ENCODE data around the gene SLC45A3.

GRCh38 chr1:205714906-205715246, 34.6 kb upstream of the SLC45A3 start:
- TF ChIP-seq SIN3A (IDR thresholded peaks at IDR 0.05; ENCODE audit: borderline replicate concordance, insufficient read depth, low read length) (no peak), POLR2AphosphoS5 (IDR thresholded peaks at IDR 0.05; ENCODE audit: low read depth, low read length) (no peak; the same call in 1 of the 2 replicates), TAF1 (IDR thresholded peaks at IDR 0.05; ENCODE audit: borderline replicate concordance, insufficient read depth, low read length) (no peak), FOXP2 (optimal IDR thresholded peaks at IDR 0.05; ENCODE audit: borderline replicate concordance, extremely low read depth, extremely low read length, insufficient read depth) (no peak)
- TF ChIP-seq, protein P1, sequence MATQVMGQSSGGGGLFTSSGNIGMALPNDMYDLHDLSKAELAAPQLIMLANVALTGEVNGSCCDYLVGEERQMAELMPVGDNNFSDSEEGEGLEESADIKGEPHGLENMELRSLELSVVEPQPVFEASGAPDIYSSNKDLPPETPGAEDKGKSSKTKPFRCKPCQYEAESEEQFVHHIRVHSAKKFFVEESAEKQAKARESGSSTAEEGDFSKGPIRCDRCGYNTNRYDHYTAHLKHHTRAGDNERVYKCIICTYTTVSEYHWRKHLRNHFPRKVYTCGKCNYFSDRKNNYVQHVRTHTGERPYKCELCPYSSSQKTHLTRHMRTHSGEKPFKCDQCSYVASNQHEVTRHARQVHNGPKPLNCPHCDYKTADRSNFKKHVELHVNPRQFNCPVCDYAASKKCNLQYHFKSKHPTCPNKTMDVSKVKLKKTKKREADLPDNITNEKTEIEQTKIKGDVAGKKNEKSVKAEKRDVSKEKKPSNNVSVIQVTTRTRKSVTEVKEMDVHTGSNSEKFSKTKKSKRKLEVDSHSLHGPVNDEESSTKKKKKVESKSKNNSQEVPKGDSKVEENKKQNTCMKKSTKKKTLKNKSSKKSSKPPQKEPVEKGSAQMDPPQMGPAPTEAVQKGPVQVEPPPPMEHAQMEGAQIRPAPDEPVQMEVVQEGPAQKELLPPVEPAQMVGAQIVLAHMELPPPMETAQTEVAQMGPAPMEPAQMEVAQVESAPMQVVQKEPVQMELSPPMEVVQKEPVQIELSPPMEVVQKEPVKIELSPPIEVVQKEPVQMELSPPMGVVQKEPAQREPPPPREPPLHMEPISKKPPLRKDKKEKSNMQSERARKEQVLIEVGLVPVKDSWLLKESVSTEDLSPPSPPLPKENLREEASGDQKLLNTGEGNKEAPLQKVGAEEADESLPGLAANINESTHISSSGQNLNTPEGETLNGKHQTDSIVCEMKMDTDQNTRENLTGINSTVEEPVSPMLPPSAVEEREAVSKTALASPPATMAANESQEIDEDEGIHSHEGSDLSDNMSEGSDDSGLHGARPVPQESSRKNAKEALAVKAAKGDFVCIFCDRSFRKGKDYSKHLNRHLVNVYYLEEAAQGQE (IDR thresholded peaks at IDR 0.05; ENCODE audit: insufficient read depth in 1 of 2, low read depth in 2 of 2, low read length in 2 of 2): no peak
